Adrenal gland (tissue), 12 donors: ENCODE data around the gene FPGS. TPM values are rescaled to one million over a fixed set of nuclear protein-coding genes. Genes with fewer than 3 reads are reported as not detected.

Source experiments
- DNase-seq, 7 donors: peaks; one replicate each; pipeline ENCODE4 v3.0.0-alpha.2; 2019 to 2020
- H3K27ac ChIP-seq, 5 donors: fragments of 200-600 bp; sonication (generic) in 4 of 5; 1 replicate in 3 of 5; 2 replicates in 2 of 5; pipeline versions ENCODE4 v1.5.1 to v1.8.0; 2016 to 2020; ENCODE audit warnings: mild to moderate bottlenecking in 1 of 5
- H3K27me3 ChIP-seq: fragments of 200-600 bp; 2 replicates; pipeline ENCODE4 v1.8.0; 2021
- H3K36me3 ChIP-seq, 2 donors: fragments of 200-600 bp; replicated peaks in 1 of 2; 1 replicate in 1 of 2; 2 replicates in 1 of 2; pipeline versions ENCODE4 v1.5.1 to v1.8.0; 2018 to 2022
- H3K4me1 ChIP-seq, 2 donors: fragments of 200-600 bp; replicated peaks in 1 of 2; 1 replicate in 1 of 2; 2 replicates in 1 of 2; pipeline versions ENCODE4 v1.5.1 to v1.8.0; 2018 to 2021
- H3K4me3 ChIP-seq, 4 donors: fragments of 200-600 bp; sonication (generic) in 3 of 4; one replicate each; pipeline ENCODE4 v1.5.1; 2016 to 2018
- H3K9me3 ChIP-seq, 3 donors: fragments of 200-600 bp; sonication (generic) in 1 of 3; replicated peaks in 1 of 3; 1 replicate in 2 of 3; 2 replicates in 1 of 3; pipeline versions ENCODE4 v1.5.1 to v1.8.0; 2016 to 2021
- POLR2A ChIP-seq, 2 donors: fragments of 450-650 bp; IDR thresholded peaks; one replicate each; pipeline ENCODE4 v1.6.1; 2017; ENCODE audit warnings: antibody characterized with exemption in 2 of 2, mild to moderate bottlenecking in 2 of 2, moderate library complexity in 1 of 2
- WGBS, 4 donors: extraction: QIAGEN DNeasy Blood & Tissue Kit in 2 of 4; methylation state at CpG; one replicate each; pipeline versions ENCODE4 v1.1.5 to v1.1.7; 2013 to 2017; 5-methylcytosine and 5-hydroxymethylcytosine counted together
- intact Hi-C, 2 donors: fragments of 100-400 bp; cut with DNase I; formaldehyde crosslinking; loops; one replicate each; pipeline versions ENCODE4 v1.14.1 to v1.15.0; 2022 to 2023
- microRNA-seq, 3 donors: library from miRNA; unstranded; fragments of <30 nt; microRNA quantifications; one replicate each; pipeline ENCODE4, GENCODE V29; 2017 to 2020
- polyA plus RNA-seq, 3 donors: library from polyadenylated mRNA; stranded (reverse); fragments of 200-250 nt in 2 of 3; fragments of 350-450 nt in 1 of 3; fragmentation: Illumina TruSeq in 1 of 3; extraction: RNeasy Lipid Tissue Mini Kit (QIAGEN cat#74804) in 1 of 3; gene quantifications; one replicate each; pipeline ENCODE4 v1.2.3, GENCODE V29; 2013 to 2014
- small RNA-seq, 2 donors: library from RNA; depleted of rRNA; stranded (forward); fragments of <200 nt; gene quantifications; one replicate each; pipeline ENCODE3, GENCODE V24; 2016
- total RNA-seq, 9 donors: library from RNA; depleted of rRNA in 4 of 9; stranded (reverse); fragments of >200 nt in 4 of 9; fragments of 120-200 nt in 1 of 9; fragmentation: NEBNext Ultra II Directional in 1 of 9; extraction: Animal tissue kit (Norgen Biotek cat#: 25700) in 1 of 9; gene quantifications; one replicate each; pipeline versions ENCODE4 v1.1.0 to v1.2.4, GENCODE V29; 2013 to 2023
- TF ChIP-seq, protein P1 (sequence below), 6 experiments: fragments of 450-650 bp in 4 of 6; fragments of 200-600 bp in 2 of 6; sonication (generic) in 1 of 6; IDR thresholded peaks; 1 replicate in 5 of 6; 2 replicates in 1 of 6; pipeline versions ENCODE4 v1.5.1 to v1.8.0; 2016 to 2021; ENCODE audit warnings: antibody characterized with exemption in 6 of 6, mild to moderate bottlenecking in 2 of 6, moderate library complexity in 1 of 6
- donor health status: healthy with polysubstance abuse.
- donor health status: Bipolar disorder and iron deficiency.
- donor health status: DM: yes; HTN: yes; CAD: no.
- donor health status: DM: no; HTN: no; CAD: no.
- donor health status: DM: no; HTN: no; CAD: no.
- donor health status: DM: yes; HTN: yes; CAD: no.

Gene FPGS
- total and polyA plus RNA-seq, 12 donors = 31.1 to 359 (median 120) TPM

GRCh38 chr9:127860779-127861178 is 58.1 kb downstream of the FPGS start:
- Histone ChIP-seq H3K27ac (peak overlapping the region in 1 of 5 donors; percentile 36), H3K4me3 (no peak overlapping the region), H3K4me1 (peaks cover 0 to 41% of the 10 kb centered on the region in 2 donors), H3K9me3 (no peaks in the 10 kb centered on the region), H3K27me3 (no peaks in the 10 kb centered on the region), H3K36me3 (no peaks in the 10 kb centered on the region)
- no peak for DNase-seq
- WGBS, 4 donors = 89 to 96% (median 94%) methylated on average over 11 of the region's 11 CpGs
- intact Hi-C loops = no loop called here
- TF ChIP-seq, protein P1, sequence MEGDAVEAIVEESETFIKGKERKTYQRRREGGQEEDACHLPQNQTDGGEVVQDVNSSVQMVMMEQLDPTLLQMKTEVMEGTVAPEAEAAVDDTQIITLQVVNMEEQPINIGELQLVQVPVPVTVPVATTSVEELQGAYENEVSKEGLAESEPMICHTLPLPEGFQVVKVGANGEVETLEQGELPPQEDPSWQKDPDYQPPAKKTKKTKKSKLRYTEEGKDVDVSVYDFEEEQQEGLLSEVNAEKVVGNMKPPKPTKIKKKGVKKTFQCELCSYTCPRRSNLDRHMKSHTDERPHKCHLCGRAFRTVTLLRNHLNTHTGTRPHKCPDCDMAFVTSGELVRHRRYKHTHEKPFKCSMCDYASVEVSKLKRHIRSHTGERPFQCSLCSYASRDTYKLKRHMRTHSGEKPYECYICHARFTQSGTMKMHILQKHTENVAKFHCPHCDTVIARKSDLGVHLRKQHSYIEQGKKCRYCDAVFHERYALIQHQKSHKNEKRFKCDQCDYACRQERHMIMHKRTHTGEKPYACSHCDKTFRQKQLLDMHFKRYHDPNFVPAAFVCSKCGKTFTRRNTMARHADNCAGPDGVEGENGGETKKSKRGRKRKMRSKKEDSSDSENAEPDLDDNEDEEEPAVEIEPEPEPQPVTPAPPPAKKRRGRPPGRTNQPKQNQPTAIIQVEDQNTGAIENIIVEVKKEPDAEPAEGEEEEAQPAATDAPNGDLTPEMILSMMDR (IDR thresholded peaks at IDR 0.05) = no peak
- TF ChIP-seq POLR2A (IDR thresholded peaks at IDR 0.05) = no peak

DNA sequence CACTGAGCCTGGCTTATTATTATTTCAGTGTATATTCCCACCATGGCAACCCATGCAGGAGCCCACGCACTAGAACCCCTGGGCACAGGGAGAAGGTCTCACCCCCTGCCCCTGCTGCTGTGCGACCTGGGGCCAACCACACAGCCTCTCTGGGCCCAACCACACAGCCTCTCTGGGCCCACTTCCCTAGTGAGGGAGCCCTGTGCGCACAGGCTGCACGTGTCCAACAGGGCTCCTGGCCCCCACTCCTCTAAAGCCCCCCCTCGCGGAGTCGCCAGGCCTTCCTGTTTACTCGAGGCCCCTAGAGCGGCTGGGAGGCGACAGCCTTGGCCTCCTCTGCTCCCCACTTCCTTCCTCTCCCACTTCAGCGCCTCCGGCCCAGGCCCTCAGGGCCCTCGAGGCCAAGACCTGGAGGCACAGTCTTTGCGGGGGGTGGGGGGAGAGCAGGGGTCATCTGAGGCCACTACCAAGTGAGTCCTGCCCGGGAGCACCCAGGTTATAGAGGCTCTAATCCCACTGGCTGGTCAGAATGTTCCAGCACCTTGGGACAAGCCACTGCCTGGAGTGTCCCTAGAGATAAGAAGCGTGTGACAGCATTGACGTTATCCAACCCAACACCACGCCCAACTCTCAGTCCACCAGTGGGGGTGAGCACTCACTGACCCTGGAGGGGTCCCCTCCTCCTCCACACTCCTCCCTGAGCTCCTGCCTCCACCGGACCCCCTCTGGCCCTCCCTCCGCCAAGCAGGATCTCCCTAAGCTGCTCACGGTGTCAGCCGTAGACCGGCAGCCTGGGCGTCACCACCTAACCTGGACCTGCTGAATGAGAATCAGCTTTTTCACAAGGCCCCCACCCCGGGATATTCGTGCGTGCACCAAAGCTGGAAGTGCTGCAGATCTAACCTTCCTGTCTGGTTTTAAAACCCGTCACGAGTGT is 59.7 kb downstream of the FPGS start:
- 50 to 54% (median 50%) methylated on average over 22 to 29 of the region's 29 CpGs for WGBS, 4 donors
- Histone ChIP-seq H3K27me3 (no peaks in the 10 kb centered on the region), H3K4me3 (no peak overlapping the region), H3K36me3 (no peaks in the 10 kb centered on the region), H3K9me3 (no peaks in the 10 kb centered on the region), H3K27ac (peak overlapping the region in 4 of 5 donors; percentile 18 to 83 (median 48)), H3K4me1 (peaks cover 0 to 39% of the 10 kb centered on the region in 2 donors)
- intact Hi-C loops = no loop called here
- DNase-seq = peak; percentile 71 to 89 (median 77)
- TF ChIP-seq, protein P1 (IDR thresholded peaks at IDR 0.05) = no peak
- TF ChIP-seq POLR2A (IDR thresholded peaks at IDR 0.05) = no peak

- 73 to 84% (median 79%) methylated on average over 13 of the region's 13 CpGs for WGBS, 4 donors
Measured at GRCh38 chr9:127863191-127863621, 60.5 kb downstream of the FPGS start.

More at GRCh38 chr9:127863191-127863621, 60.5 kb downstream of the FPGS start:
- intact Hi-C loops = no loop called here
- H3K4me3 ChIP-seq = no peak overlapping the region
- TF ChIP-seq, protein P1 (IDR thresholded peaks at IDR 0.05) = no peak
- TF ChIP-seq POLR2A (IDR thresholded peaks at IDR 0.05) = no peak
- H3K27me3 ChIP-seq = no peaks in the 10 kb centered on the region
- H3K4me1 ChIP-seq = peaks cover 0 to 31% of the 10 kb centered on the region in 2 donors
- no peaks in the 10 kb centered on the region for H3K9me3 ChIP-seq
- H3K27ac ChIP-seq = peak overlapping the region in 2 of 5 donors; percentile 22 to 83
- DNase-seq = no peak
- peaks cover 0 to 4% of the 10 kb centered on the region in 2 donors for H3K36me3 ChIP-seq

Small RNA genes within 50 kb of the gene (microRNA-seq; reads per million reads assigned to microRNA genes)
- gene MIR2861 (0 reads per million in 3 donors), gene MIR3960 (0 to 0.28 (median 0) reads per million in 3 donors)

Small RNA genes within 50 kb of the gene (small RNA-seq; reads per million reads assigned to genes)
- 0 reads per million in 2 donors for gene RF00019
- 0 reads per million in 2 donors for gene RNA5SP296

Other genes with a start within 250 kb of the FPGS start
- 100 to 1,000 TPM in 1 of 9 donors, 10 to 100 TPM in 8; 15.4 to 169 (median 61.8) TPM for gene STXBP1, start 190.6 kb upstream of the FPGS start, total RNA-seq
- gene STXBP1, start 190.6 kb upstream of the FPGS start, polyA plus RNA-seq = 10 to 100 TPM; 29.4 to 61.6 (median 29.7) TPM
- under 1 TPM in 5 of 9 donors, not detected in 4; 0.11 to 0.94 (median 0.20) TPM for gene CFAP157, start 95.9 kb upstream of the FPGS start, total RNA-seq
- gene CFAP157, start 95.9 kb upstream of the FPGS start, polyA plus RNA-seq = under 1 TPM in 2 of 3 donors, not detected in 1; 0.67 to 0.88 TPM
- gene PTRH1, start 87.2 kb upstream of the FPGS start, total RNA-seq = 10 to 100 TPM; 20.8 to 48.8 (median 26.3) TPM
- 10 to 100 TPM in 2 of 3 donors, 1 to 10 TPM in 1; 3.4 to 32.8 (median 19.5) TPM for gene PTRH1, start 87.2 kb upstream of the FPGS start, polyA plus RNA-seq
- 1 to 10 TPM in 1 of 9 donors, under 1 TPM in 6, not detected in 2; under 0.01 to 1.0 (median 0.26) TPM for gene TTC16, start 86.8 kb upstream of the FPGS start, total RNA-seq
- gene TTC16, start 86.8 kb upstream of the FPGS start, polyA plus RNA-seq = under 1 TPM; 0.11 to 0.57 (median 0.48) TPM
- 10 to 100 TPM; 10.8 to 30.6 (median 17.9) TPM for gene TOR2A, start 67.6 kb upstream of the FPGS start, total RNA-seq
- gene TOR2A, start 67.6 kb upstream of the FPGS start, polyA plus RNA-seq = 10 to 100 TPM in 2 of 3 donors, 1 to 10 TPM in 1; 4.3 to 16.9 (median 14.6) TPM
- 10 to 100 TPM in 4 of 9 donors, 1 to 10 TPM in 5; 4.3 to 14.2 (median 9.8) TPM for gene SH2D3C, start 24.2 kb upstream of the FPGS start, total RNA-seq
- gene SH2D3C, start 24.2 kb upstream of the FPGS start, polyA plus RNA-seq = 10 to 100 TPM in 2 of 3 donors, 1 to 10 TPM in 1; 2.1 to 27.1 (median 19.1) TPM
- gene CDK9, start 16.8 kb upstream of the FPGS start, total RNA-seq = 100 to 1,000 TPM in 6 of 9 donors, 10 to 100 TPM in 3; 41.0 to 238 (median 115) TPM
- 100 to 1,000 TPM in 2 of 3 donors, 10 to 100 TPM in 1; 64.0 to 202 (median 166) TPM for gene CDK9, start 16.8 kb upstream of the FPGS start, polyA plus RNA-seq
- 100 to 1,000 TPM in 5 of 9 donors, 10 to 100 TPM in 3, 1 to 10 TPM in 1; 4.3 to 214 (median 121) TPM for gene ENG, start 51.8 kb downstream of the FPGS start, total RNA-seq
- gene ENG, start 51.8 kb downstream of the FPGS start, polyA plus RNA-seq = 100 to 1,000 TPM in 1 of 3 donors, 10 to 100 TPM in 2; 43.2 to 116 (median 96.7) TPM
- 100 to 1,000 TPM in 3 of 9 donors, 10 to 100 TPM in 6; 51.9 to 136 (median 89.9) TPM for gene AK1, start 74.8 kb downstream of the FPGS start, total RNA-seq
- 100 to 1,000 TPM in 2 of 3 donors, 10 to 100 TPM in 1; 60.0 to 242 (median 175) TPM for gene AK1, start 74.8 kb downstream of the FPGS start, polyA plus RNA-seq
- gene ST6GALNAC6, start 96.7 kb downstream of the FPGS start, total RNA-seq = 100 to 1,000 TPM in 1 of 9 donors, 10 to 100 TPM in 8; 34.7 to 129 (median 62.4) TPM
- gene ST6GALNAC6, start 96.7 kb downstream of the FPGS start, polyA plus RNA-seq = 10 to 100 TPM; 26.7 to 46.9 (median 40.0) TPM
- 10 to 100 TPM in 8 of 9 donors, 1 to 10 TPM in 1; 8.7 to 65.7 (median 23.6) TPM for gene ST6GALNAC4, start 114.2 kb downstream of the FPGS start, total RNA-seq
- gene ST6GALNAC4, start 114.2 kb downstream of the FPGS start, polyA plus RNA-seq = 1 to 10 TPM; 5.3 to 9.2 (median 8.6) TPM
- 1 to 10 TPM in 2 of 9 donors, under 1 TPM in 4, not detected in 3; 0.19 to 2.3 (median 0.88) TPM for gene PIP5KL1, start 127.9 kb downstream of the FPGS start, total RNA-seq
- gene PIP5KL1, start 127.9 kb downstream of the FPGS start, polyA plus RNA-seq = 1 to 10 TPM in 1 of 3 donors, under 1 TPM in 2; 0.22 to 1.5 (median 0.54) TPM
- 10 to 100 TPM; 18.4 to 46.8 (median 33.4) TPM for gene DPM2, start 135.0 kb downstream of the FPGS start, total RNA-seq
- gene DPM2, start 135.0 kb downstream of the FPGS start, polyA plus RNA-seq = 10 to 100 TPM; 32.9 to 36.5 (median 35.6) TPM
- gene EEIG1, start 178.1 kb downstream of the FPGS start, total RNA-seq = 100 to 1,000 TPM in 2 of 9 donors, 10 to 100 TPM in 7; 10.1 to 179 (median 68.3) TPM
- gene EEIG1, start 178.1 kb downstream of the FPGS start, polyA plus RNA-seq = 10 to 100 TPM; 24.5 to 49.5 (median 32.6) TPM